Ovary (tissue), 3 donors: Measurements from ENCODE around the gene SLC25A31.

Experiments
- EP300 ChIP-seq: sonication (generic); formaldehyde crosslinking; IDR thresholded peaks from one replicate; pipeline ENCODE4 v1.6.1; 2017; ENCODE audit warnings: antibody characterized with exemption
- POLR2A ChIP-seq: fragments of 450-650 bp; IDR thresholded peaks from one replicate; pipeline ENCODE4 v1.6.1; 2017; ENCODE audit warnings: antibody characterized with exemption, mild to moderate bottlenecking, moderate library complexity
- TF ChIP-seq, protein P1 (sequence below), 3 donors: fragments of 450-650 bp in 2 of 3; fragments of 200-600 bp in 1 of 3; IDR thresholded peaks; one replicate each; pipeline versions ENCODE4 v1.5.1 to v1.8.0; 2016 to 2022; ENCODE audit warnings: antibody characterized with exemption in 3 of 3, mild to moderate bottlenecking in 1 of 3
- donor health status: DM: no; HTN: no; CAD: no.

DNA sequence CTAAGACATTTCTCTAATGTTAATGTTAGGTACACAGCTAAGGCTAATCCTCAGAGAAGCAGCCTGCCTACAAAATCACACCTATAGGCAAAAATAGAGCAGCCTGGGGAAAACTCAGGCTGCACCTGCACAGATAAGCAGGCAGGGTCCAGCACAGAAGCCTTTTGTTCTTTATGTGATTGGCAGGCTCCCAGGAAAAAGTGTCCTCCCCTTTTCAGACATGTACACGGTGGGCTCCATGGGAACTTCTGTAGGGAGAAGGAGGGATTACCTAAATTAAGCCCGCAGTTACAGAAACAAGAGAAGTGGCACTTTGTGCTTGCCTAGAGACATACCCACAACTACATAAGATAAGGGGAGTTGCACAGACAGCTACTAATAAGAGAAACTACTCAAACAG, 47.9 kb downstream of the SLC25A31 start:
- no peak for TF ChIP-seq POLR2A
- TF ChIP-seq, protein P1, sequence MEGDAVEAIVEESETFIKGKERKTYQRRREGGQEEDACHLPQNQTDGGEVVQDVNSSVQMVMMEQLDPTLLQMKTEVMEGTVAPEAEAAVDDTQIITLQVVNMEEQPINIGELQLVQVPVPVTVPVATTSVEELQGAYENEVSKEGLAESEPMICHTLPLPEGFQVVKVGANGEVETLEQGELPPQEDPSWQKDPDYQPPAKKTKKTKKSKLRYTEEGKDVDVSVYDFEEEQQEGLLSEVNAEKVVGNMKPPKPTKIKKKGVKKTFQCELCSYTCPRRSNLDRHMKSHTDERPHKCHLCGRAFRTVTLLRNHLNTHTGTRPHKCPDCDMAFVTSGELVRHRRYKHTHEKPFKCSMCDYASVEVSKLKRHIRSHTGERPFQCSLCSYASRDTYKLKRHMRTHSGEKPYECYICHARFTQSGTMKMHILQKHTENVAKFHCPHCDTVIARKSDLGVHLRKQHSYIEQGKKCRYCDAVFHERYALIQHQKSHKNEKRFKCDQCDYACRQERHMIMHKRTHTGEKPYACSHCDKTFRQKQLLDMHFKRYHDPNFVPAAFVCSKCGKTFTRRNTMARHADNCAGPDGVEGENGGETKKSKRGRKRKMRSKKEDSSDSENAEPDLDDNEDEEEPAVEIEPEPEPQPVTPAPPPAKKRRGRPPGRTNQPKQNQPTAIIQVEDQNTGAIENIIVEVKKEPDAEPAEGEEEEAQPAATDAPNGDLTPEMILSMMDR (IDR thresholded peaks at IDR 0.05) = no peak
- TF ChIP-seq EP300 = no peak
